HepG2 (cell line): ENCODE results near the gene SERAC1. TPM values are rescaled to one million over a fixed set of nuclear protein-coding genes. Genes with fewer than 3 reads are reported as not detected.

ENCODE experiments used
- ATAC-seq: fragments of 200-7000 bp; cut with Tn5 transposase; 3 replicates; pipeline ENCODE4 v1.9.1; 2020; ENCODE audit warnings: mild to moderate bottlenecking, moderate library complexity
- BruUV-seq: library from RNA; stranded (reverse); fragments of 400-500 nt; replicated peaks from 2 replicates; lab custom pipeline; 2021; lab: Mats Ljungman, UMichigan
- CTCF ChIA-PET: fragments of 300-600 bp; formaldehyde crosslinking; extraction: SDS; loops from one replicate; lab custom pipeline; 2021; ENCODE audit warnings: low total read pairs, inconsistent platforms, low intra/inter-chr PET ratio; lab: Yijun Ruan, JAX
- POLR2A ChIA-PET: fragments of 350-600 bp; sonication (Branson Sonifier 250); formaldehyde crosslinking; loops from one replicate; lab custom pipeline; 2020; ENCODE audit warnings: antibody characterized with exemption, inconsistent platforms; lab: Yijun Ruan, JAX
- DNase-seq: peaks from one replicate; pipeline ENCODE4 v3.0.0-alpha.2; 2015; ENCODE audit warnings: low spot score
- FAIRE-seq: peaks from 3 replicates; lab custom pipeline; 2011; peaks lifted over from hg19 to GRCh38; lab: Jason Lieb, UNC
- H2AFZ ChIP-seq: one replicate; pipeline ENCODE4 v1.6.1; 2011; ENCODE audit warnings: low read length, inconsistent platforms
- H3K27ac ChIP-seq: fragments of 300-600 bp; 3 replicates; pipeline ENCODE4 v1.8.0; 2011; ENCODE audit warnings: mixed run types, mild to moderate bottlenecking, mixed read lengths, low read length, inconsistent platforms; ENCODE audit not compliant: insufficient read depth; ENCODE audit errors: extremely low read length
- H3K27me3 ChIP-seq, 2 experiments: fragments of 200-600 bp in 1 of 2; 2 replicates in 1 of 2; 3 replicates in 1 of 2; pipeline versions ENCODE4 v1.6.0 to v1.8.0; 2011; ENCODE audit warnings: low read length in 2 of 2, mild to moderate bottlenecking in 2 of 2, moderate library complexity in 2 of 2, inconsistent platforms in 1 of 2; ENCODE audit not compliant: insufficient read depth in 2 of 2, control insufficient read depth in 1 of 2
- H3K36me3 ChIP-seq, 2 experiments: fragments of 200-600 bp in 1 of 2; replicated peaks in 1 of 2; 2 replicates in 1 of 2; 3 replicates in 1 of 2; pipeline versions ENCODE4 v1.5.1 to v1.8.0; 2011; ENCODE audit warnings: low read length in 2 of 2, inconsistent platforms in 1 of 2; ENCODE audit not compliant: insufficient read depth in 2 of 2, control insufficient read depth in 1 of 2
- H3K4me1 ChIP-seq: 2 replicates; pipeline ENCODE4 v1.5.1; 2012; ENCODE audit warnings: low read length, inconsistent platforms; ENCODE audit not compliant: insufficient read depth
- H3K4me2 ChIP-seq: 2 replicates; pipeline ENCODE4 v1.6.0; 2011; ENCODE audit warnings: low read depth, low read length, inconsistent platforms
- H3K4me3 ChIP-seq, 3 experiments: fragments of 200-600 bp in 1 of 3; sonication (generic), shearing (Covaris generic) in 1 of 3; replicated peaks in 1 of 3; 2 replicates each; pipeline ENCODE4 v1.5.1; 2011 to 2016; ENCODE audit warnings: low read length in 3 of 3, inconsistent platforms in 2 of 3, low read depth in 2 of 3, mild to moderate bottlenecking in 2 of 3, control low read depth in 1 of 3, mixed read lengths in 1 of 3; ENCODE audit not compliant: insufficient read depth in 1 of 3
- H3K79me2 ChIP-seq: one replicate; pipeline ENCODE4 v1.6.1; 2011; ENCODE audit warnings: low read length, inconsistent platforms; ENCODE audit not compliant: insufficient read depth
- H3K9ac ChIP-seq: 2 replicates; pipeline ENCODE4 v1.6.0; 2011; ENCODE audit warnings: mild to moderate bottlenecking, low read depth, low read length, inconsistent platforms; ENCODE audit not compliant: insufficient read depth
- H3K9me3 ChIP-seq: 2 replicates; pipeline ENCODE4 v1.5.1; 2012; ENCODE audit warnings: mild to moderate bottlenecking, low read length
- H4K20me1 ChIP-seq: 2 replicates; pipeline ENCODE4 v1.6.0; 2011; ENCODE audit warnings: inconsistent platforms, mild to moderate bottlenecking, low read length, moderate library complexity; ENCODE audit not compliant: insufficient read depth
- HOXA5 ChIP-seq: sonication (generic); formaldehyde crosslinking; IDR thresholded peaks from 2 replicates; pipeline ENCODE4 v1.4.0; 2020; ENCODE audit warnings: missing genetic modification reagents
- MBNL3 ChIP-seq: fragments of 250-450 bp; sonication (Bioruptor Pico); conservative IDR thresholded peaks from 2 replicates; pipeline ENCODE4 v1.8.0; 2022; ENCODE audit warnings: mild to moderate bottlenecking, inconsistent platforms
- MLLT10 ChIP-seq: sonication (generic); formaldehyde crosslinking; IDR thresholded peaks from 2 replicates; pipeline ENCODE4 v1.4.0; 2020; ENCODE audit warnings: missing genetic modification reagents
- NFYB ChIP-seq: sonication (generic); formaldehyde crosslinking; IDR thresholded peaks from 2 replicates; pipeline ENCODE4 v1.4.0; 2020; ENCODE audit warnings: missing genetic modification reagents
- ONECUT2 ChIP-seq: sonication (generic); formaldehyde crosslinking; IDR thresholded peaks from 2 replicates; pipeline ENCODE4 v1.4.0; 2020; ENCODE audit warnings: missing genetic modification reagents
- RBFOX2 ChIP-seq: fragments of 200-400 bp; formaldehyde crosslinking; IDR thresholded peaks from 2 replicates; pipeline ENCODE4 v1.6.1; 2017; ENCODE audit warnings: low read depth, mild to moderate bottlenecking, low read length
- SRSF1 ChIP-seq: fragments of 200-400 bp; formaldehyde crosslinking; optimal IDR thresholded peaks from 2 replicates; pipeline ENCODE3; 2017; ENCODE audit warnings: mild to moderate bottlenecking, low read depth, low read length, moderate library complexity
- ZNF660 ChIP-seq: sonication (generic); formaldehyde crosslinking; IDR thresholded peaks from 2 replicates; pipeline ENCODE4 v1.5.1; 2020; ENCODE audit warnings: mild to moderate bottlenecking, low read depth, missing genetic modification reagents, borderline replicate concordance
- WGBS: methylation state at CpG from one replicate; pipeline ENCODE4 v1.1.6; 2017; ENCODE audit warnings: low lambda C conversion rate; 5-methylcytosine and 5-hydroxymethylcytosine counted together
- in situ Hi-C: cut with HindIII; loops from 2 replicates; pipeline ENCODE4 v1.10.0; 2017; ENCODE audit warnings: low pct_unique_long_range_greater_than_20kb; ENCODE audit not compliant: extremely low pct_ligation_motif_present
- intact Hi-C: fragments of 100-400 bp; cut with micrococcal nuclease; formaldehyde crosslinking; loops from one replicate; pipeline ENCODE4 v1.10.0; 2022; ENCODE audit not compliant: unreplicated experiment
- polyA plus RNA-seq, 8 experiments: library from polyadenylated mRNA; depleted of rRNA in 3 of 8; stranded (reverse) in 7 of 8; unstranded in 1 of 8; fragments of >200 nt; fragmentation: Illumina TruSeq in 4 of 8; extraction: Trizol in 4 of 8; gene quantifications; 2 replicates each; pipeline versions ENCODE4 v1.2.1 to v1.2.3, GENCODE V29; 2011 to 2016; ENCODE audit warnings: low read depth in 4 of 8, missing spikeins in 1 of 8, mixed read lengths in 1 of 8; ENCODE audit not compliant: insufficient read depth in 1 of 8
- total RNA-seq, 5 experiments: library from RNA; depleted of rRNA; stranded (reverse); fragments of >200 nt; fragmentation: Illumina TruSeq; extraction: Trizol; gene quantifications; 2 replicates each; pipeline ENCODE4 v1.2.3, GENCODE V29; 2016; ENCODE audit warnings: low read depth in 1 of 5
- TF ChIP-seq, protein P1 (sequence below): sonication (generic); formaldehyde crosslinking; conservative IDR thresholded peaks from 2 replicates; pipeline ENCODE4 v1.5.0; 2020; ENCODE audit warnings: missing genetic modification reagents
- TF ChIP-seq, protein P2 (sequence below): sonication (generic); formaldehyde crosslinking; IDR thresholded peaks from 2 replicates; pipeline ENCODE4 v1.8.0; 2022; ENCODE audit warnings: mild to moderate bottlenecking, missing genetic modification reagents; ENCODE audit not compliant: insufficient replicate concordance
- TF ChIP-seq, protein P3 (sequence below): sonication (generic); formaldehyde crosslinking; IDR thresholded peaks from 2 replicates; pipeline ENCODE4 v1.4.0; 2020; ENCODE audit warnings: missing genetic modification reagents, borderline replicate concordance
- TF ChIP-seq, protein P4 (sequence below): sonication (generic); formaldehyde crosslinking; IDR thresholded peaks from 2 replicates; pipeline ENCODE4 v1.4.0; 2020; ENCODE audit warnings: mild to moderate bottlenecking, missing genetic modification reagents

Gene SERAC1
- total and polyA plus RNA-seq, 2 of the 13 experiments (the other 11 are each of a cell fraction or from before 2014, with no cell fraction given) = 4.5 to 8.1 TPM

DNA sequence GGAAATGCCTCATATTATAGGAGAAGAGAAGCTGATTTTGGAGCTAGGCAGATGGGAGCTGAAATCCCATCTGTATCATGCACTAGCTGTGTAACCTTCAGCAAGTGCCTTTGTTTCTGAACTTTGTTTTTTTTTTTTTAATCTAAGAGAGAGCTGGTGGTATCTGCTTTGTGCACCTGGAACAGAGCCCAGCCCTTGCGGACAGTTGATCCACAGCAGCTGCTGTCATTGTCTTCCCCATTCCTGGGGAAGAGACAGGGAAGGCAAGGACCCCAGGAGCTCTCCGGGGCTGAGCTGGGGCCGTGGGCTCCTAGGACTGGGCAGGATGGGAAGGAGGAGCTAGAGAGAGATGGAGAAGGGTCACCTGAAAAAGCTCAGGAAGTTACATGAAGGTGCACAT lies 94.3 kb downstream of the SERAC1 start:
- FAIRE-seq (no peak), ATAC-seq (no peak), DNase-seq (no peak)
- POLR2A ChIA-PET = interaction anchor here (1.7 kb wide), 1 partner anchor 62 kb away, joined by 5 read pairs; no protein-coding TSS in a partner anchor
- H3K9me3 ChIP-seq = no peaks in the 10 kb centered on the region
- H3K4me3 ChIP-seq = no peak overlapping the region
- no peaks in the 10 kb centered on the region for H3K79me2 ChIP-seq
- intact Hi-C loops = loop anchor here (2.0 to 10.0 kb wide), 2 partner anchors 63 to 119 kb away; no protein-coding TSS in a partner anchor
- no peak for TF ChIP-seq MBNL3 (CRISPR knock-in tag)
- no peak for TF ChIP-seq SRSF1
- TF ChIP-seq, protein P1, sequence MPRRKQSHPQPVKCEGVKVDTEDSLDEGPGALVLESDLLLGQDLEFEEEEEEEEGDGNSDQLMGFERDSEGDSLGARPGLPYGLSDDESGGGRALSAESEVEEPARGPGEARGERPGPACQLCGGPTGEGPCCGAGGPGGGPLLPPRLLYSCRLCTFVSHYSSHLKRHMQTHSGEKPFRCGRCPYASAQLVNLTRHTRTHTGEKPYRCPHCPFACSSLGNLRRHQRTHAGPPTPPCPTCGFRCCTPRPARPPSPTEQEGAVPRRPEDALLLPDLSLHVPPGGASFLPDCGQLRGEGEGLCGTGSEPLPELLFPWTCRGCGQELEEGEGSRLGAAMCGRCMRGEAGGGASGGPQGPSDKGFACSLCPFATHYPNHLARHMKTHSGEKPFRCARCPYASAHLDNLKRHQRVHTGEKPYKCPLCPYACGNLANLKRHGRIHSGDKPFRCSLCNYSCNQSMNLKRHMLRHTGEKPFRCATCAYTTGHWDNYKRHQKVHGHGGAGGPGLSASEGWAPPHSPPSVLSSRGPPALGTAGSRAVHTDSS = no peak
- TF ChIP-seq ZNF660 = no peak
- no peak for TF ChIP-seq ONECUT2 (CRISPR knock-in tag)
- TF ChIP-seq, protein P2, sequence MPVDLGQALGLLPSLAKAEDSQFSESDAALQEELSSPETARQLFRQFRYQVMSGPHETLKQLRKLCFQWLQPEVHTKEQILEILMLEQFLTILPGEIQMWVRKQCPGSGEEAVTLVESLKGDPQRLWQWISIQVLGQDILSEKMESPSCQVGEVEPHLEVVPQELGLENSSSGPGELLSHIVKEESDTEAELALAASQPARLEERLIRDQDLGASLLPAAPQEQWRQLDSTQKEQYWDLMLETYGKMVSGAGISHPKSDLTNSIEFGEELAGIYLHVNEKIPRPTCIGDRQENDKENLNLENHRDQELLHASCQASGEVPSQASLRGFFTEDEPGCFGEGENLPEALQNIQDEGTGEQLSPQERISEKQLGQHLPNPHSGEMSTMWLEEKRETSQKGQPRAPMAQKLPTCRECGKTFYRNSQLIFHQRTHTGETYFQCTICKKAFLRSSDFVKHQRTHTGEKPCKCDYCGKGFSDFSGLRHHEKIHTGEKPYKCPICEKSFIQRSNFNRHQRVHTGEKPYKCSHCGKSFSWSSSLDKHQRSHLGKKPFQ (CRISPR knock-in tag) = no peak
- TF ChIP-seq, protein P3, sequence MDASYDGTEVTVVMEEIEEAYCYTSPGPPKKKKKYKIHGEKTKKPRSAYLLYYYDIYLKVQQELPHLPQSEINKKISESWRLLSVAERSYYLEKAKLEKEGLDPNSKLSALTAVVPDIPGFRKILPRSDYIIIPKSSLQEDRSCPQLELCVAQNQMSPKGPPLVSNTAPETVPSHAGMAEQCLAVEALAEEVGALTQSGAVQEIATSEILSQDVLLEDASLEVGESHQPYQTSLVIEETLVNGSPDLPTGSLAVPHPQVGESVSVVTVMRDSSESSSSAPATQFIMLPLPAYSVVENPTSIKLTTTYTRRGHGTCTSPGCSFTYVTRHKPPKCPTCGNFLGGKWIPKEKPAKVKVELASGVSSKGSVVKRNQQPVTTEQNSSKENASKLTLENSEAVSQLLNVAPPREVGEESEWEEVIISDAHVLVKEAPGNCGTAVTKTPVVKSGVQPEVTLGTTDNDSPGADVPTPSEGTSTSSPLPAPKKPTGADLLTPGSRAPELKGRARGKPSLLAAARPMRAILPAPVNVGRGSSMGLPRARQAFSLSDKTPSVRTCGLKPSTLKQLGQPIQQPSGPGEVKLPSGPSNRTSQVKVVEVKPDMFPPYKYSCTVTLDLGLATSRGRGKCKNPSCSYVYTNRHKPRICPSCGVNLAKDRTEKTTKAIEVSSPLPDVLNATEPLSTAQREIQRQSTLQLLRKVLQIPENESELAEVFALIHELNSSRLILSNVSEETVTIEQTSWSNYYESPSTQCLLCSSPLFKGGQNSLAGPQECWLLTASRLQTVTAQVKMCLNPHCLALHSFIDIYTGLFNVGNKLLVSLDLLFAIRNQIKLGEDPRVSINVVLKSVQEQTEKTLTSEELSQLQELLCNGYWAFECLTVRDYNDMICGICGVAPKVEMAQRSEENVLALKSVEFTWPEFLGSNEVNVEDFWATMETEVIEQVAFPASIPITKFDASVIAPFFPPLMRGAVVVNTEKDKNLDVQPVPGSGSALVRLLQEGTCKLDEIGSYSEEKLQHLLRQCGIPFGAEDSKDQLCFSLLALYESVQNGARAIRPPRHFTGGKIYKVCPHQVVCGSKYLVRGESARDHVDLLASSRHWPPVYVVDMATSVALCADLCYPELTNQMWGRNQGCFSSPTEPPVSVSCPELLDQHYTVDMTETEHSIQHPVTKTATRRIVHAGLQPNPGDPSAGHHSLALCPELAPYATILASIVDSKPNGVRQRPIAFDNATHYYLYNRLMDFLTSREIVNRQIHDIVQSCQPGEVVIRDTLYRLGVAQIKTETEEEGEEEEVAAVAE (CRISPR knock-in tag) = no peak
- no peak for TF ChIP-seq NFYB (CRISPR knock-in tag)
- TF ChIP-seq HOXA5 (CRISPR knock-in tag) = no peak
- TF ChIP-seq, protein P4, sequence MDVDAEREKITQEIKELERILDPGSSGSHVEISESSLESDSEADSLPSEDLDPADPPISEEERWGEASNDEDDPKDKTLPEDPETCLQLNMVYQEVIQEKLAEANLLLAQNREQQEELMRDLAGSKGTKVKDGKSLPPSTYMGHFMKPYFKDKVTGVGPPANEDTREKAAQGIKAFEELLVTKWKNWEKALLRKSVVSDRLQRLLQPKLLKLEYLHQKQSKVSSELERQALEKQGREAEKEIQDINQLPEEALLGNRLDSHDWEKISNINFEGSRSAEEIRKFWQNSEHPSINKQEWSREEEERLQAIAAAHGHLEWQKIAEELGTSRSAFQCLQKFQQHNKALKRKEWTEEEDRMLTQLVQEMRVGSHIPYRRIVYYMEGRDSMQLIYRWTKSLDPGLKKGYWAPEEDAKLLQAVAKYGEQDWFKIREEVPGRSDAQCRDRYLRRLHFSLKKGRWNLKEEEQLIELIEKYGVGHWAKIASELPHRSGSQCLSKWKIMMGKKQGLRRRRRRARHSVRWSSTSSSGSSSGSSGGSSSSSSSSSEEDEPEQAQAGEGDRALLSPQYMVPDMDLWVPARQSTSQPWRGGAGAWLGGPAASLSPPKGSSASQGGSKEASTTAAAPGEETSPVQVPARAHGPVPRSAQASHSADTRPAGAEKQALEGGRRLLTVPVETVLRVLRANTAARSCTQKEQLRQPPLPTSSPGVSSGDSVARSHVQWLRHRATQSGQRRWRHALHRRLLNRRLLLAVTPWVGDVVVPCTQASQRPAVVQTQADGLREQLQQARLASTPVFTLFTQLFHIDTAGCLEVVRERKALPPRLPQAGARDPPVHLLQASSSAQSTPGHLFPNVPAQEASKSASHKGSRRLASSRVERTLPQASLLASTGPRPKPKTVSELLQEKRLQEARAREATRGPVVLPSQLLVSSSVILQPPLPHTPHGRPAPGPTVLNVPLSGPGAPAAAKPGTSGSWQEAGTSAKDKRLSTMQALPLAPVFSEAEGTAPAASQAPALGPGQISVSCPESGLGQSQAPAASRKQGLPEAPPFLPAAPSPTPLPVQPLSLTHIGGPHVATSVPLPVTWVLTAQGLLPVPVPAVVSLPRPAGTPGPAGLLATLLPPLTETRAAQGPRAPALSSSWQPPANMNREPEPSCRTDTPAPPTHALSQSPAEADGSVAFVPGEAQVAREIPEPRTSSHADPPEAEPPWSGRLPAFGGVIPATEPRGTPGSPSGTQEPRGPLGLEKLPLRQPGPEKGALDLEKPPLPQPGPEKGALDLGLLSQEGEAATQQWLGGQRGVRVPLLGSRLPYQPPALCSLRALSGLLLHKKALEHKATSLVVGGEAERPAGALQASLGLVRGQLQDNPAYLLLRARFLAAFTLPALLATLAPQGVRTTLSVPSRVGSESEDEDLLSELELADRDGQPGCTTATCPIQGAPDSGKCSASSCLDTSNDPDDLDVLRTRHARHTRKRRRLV (CRISPR knock-in tag) = no peak
- TF ChIP-seq MLLT10 (CRISPR knock-in tag) = no peak
- no peak for TF ChIP-seq RBFOX2
- H3K36me3 ChIP-seq = peaks cover 51 to 83% of the 10 kb centered on the region in 2 experiments
- H3K4me1 ChIP-seq = peaks cover 16% of the 10 kb centered on the region
- 92% methylated on average over 3 of the region's 3 CpGs for WGBS
- no peak overlapping the region for H3K9ac ChIP-seq
- no TSS peak for BruUV-seq
- no peaks in the 10 kb centered on the region for H3K27me3 ChIP-seq
- H3K27ac ChIP-seq = no peak overlapping the region
- no peak overlapping the region for H3K4me2 ChIP-seq
- in situ Hi-C loops = loop anchor here (5.0 kb wide), 1 partner anchor 91 kb away; the partner anchor contains the start of gene SYNJ2
- no peaks in the 10 kb centered on the region for H4K20me1 ChIP-seq
- CTCF ChIA-PET = interaction anchor here (2.8 kb wide), 1 partner anchor 91 kb away, joined by 19 read pairs; the partner anchor contains the start of gene SYNJ2
- no peak overlapping the region for H2AFZ ChIP-seq
